WTC11 (cell line): ENCODE results near the gene BCAS3. TPM values are rescaled to one million over a fixed set of nuclear protein-coding genes. Genes with fewer than 3 reads are reported as not detected.
"Not testable (repeated sequence)": the region's sequence is repeated elsewhere in the genome, so short reads cannot be mapped to it uniquely, and the experiment has no call there.

Experiments used
- ATAC-seq: fragments of 200-7000 bp; cut with Tn5 transposase; 2 replicates; pipeline ENCODE4 v1.10.0; 2021; ENCODE audit warnings: mild to moderate bottlenecking, moderate library complexity
- CTCF ChIA-PET: fragments of 300-600 bp; sonication (Branson Sonifier 250); formaldehyde crosslinking; loops from one replicate; lab custom pipeline; 2021; ENCODE audit warnings: antibody characterized with exemption; lab: Charles Lee
- POLR2A ChIA-PET: fragments of 350-600 bp; sonication (Branson Sonifier 250); formaldehyde crosslinking; loops from one replicate; lab custom pipeline; 2021; ENCODE audit warnings: antibody characterized with exemption; lab: Charles Lee
- DNase-seq: peaks from one replicate; pipeline ENCODE4 v3.0.0; 2021; ENCODE audit warnings: low spot score
- H3K27ac Mint-ChIP-seq: 2 replicates; pipeline ENCODE4 v1.8.0; 2021; ENCODE audit warnings: mixed read lengths
- H3K27me3 Mint-ChIP-seq: 2 replicates; pipeline ENCODE4 v1.8.0; 2021; ENCODE audit warnings: low read depth, mild to moderate bottlenecking, moderate library complexity, mixed read lengths
- H3K36me3 Mint-ChIP-seq: 2 replicates; pipeline ENCODE4 v1.8.0; 2021; ENCODE audit warnings: mixed read lengths
- H3K4me1 Mint-ChIP-seq: 2 replicates; pipeline ENCODE4 v1.8.0; 2022; ENCODE audit warnings: mixed read lengths
- H3K4me3 Mint-ChIP-seq: 2 replicates; pipeline ENCODE4 v1.8.0; 2021; ENCODE audit warnings: mild to moderate bottlenecking, moderate library complexity, mixed read lengths
- H3K9me3 Mint-ChIP-seq: 2 replicates; pipeline ENCODE4 v1.8.0; 2021; ENCODE audit warnings: mixed read lengths
- ELF4 ChIP-seq: sonication (generic); formaldehyde crosslinking; IDR thresholded peaks from 2 replicates; pipeline ENCODE4 v1.8.1; 2022; ENCODE audit warnings: low read depth, mild to moderate bottlenecking, moderate library complexity, missing genetic modification reagents
- GRHL2 ChIP-seq: fragments of 250-450 bp; sonication (Bioruptor Pico); IDR thresholded peaks from 2 replicates; pipeline ENCODE4 v1.8.0; 2022; ENCODE audit warnings: mild to moderate bottlenecking, moderate library complexity; ENCODE audit not compliant: insufficient replicate concordance, severe bottlenecking
- GTF2I ChIP-seq: fragments of 250-450 bp; sonication (Bioruptor Pico); conservative IDR thresholded peaks from 2 replicates; pipeline ENCODE4 v1.4.0; 2021; ENCODE audit warnings: mild to moderate bottlenecking
- NR1H2 ChIP-seq: sonication (generic); formaldehyde crosslinking; IDR thresholded peaks from 2 replicates; pipeline ENCODE4 v1.9.0; 2021; ENCODE audit warnings: mild to moderate bottlenecking, moderate library complexity, missing genetic modification reagents
- PRRX2 ChIP-seq: fragments of 250-450 bp; sonication (Bioruptor Pico); IDR thresholded peaks from 2 replicates; pipeline ENCODE4 v1.8.0; 2021; ENCODE audit warnings: mild to moderate bottlenecking
- ZMAT4 ChIP-seq: fragments of 250-450 bp; sonication (Bioruptor Pico); IDR thresholded peaks from 2 replicates; pipeline ENCODE4 v1.9.0; 2021; ENCODE audit warnings: mild to moderate bottlenecking
- ZNF138 ChIP-seq: sonication (generic); formaldehyde crosslinking; conservative IDR thresholded peaks from 2 replicates; pipeline ENCODE4 v1.8.1; 2022; ENCODE audit warnings: mild to moderate bottlenecking, moderate library complexity, missing genetic modification reagents
- ZNF317 ChIP-seq: sonication (generic); formaldehyde crosslinking; IDR thresholded peaks from 2 replicates; pipeline ENCODE4 v1.8.1; 2023; ENCODE audit warnings: low read depth, mild to moderate bottlenecking, moderate library complexity, missing genetic modification reagents, borderline replicate concordance
- ZNF423 ChIP-seq: fragments of 250-450 bp; sonication (Bioruptor Pico); IDR thresholded peaks from 2 replicates; pipeline ENCODE4 v2.1.2; 2022; ENCODE audit warnings: mild to moderate bottlenecking, moderate library complexity
- total RNA-seq: library from RNA; stranded (reverse); gene quantifications from 3 replicates; pipeline ENCODE4 v1.2.3, GENCODE V29; 2021
- TF ChIP-seq, protein P1 (sequence below): sonication (generic); formaldehyde crosslinking; IDR thresholded peaks from 2 replicates; pipeline ENCODE4 v1.8.1; 2023; ENCODE audit warnings: mild to moderate bottlenecking, missing genetic modification reagents
- TF ChIP-seq, protein P2 (sequence below): sonication (generic); formaldehyde crosslinking; IDR thresholded peaks from 2 replicates; pipeline ENCODE4 v1.8.0; 2023; ENCODE audit warnings: missing genetic modification reagents, mild to moderate bottlenecking, borderline replicate concordance
- TF ChIP-seq, protein P3 (sequence below): fragments of 250-450 bp; sonication (Bioruptor Pico); conservative IDR thresholded peaks from 2 replicates; pipeline ENCODE4 v1.9.0; 2021; ENCODE audit warnings: mild to moderate bottlenecking
- TF ChIP-seq, protein P4 (sequence below): sonication (generic); formaldehyde crosslinking; IDR thresholded peaks from 2 replicates; pipeline ENCODE4 v1.8.1; 2022; ENCODE audit warnings: mild to moderate bottlenecking, moderate library complexity, missing genetic modification reagents
- TF ChIP-seq, protein P5 (sequence below): sonication (generic); formaldehyde crosslinking; IDR thresholded peaks from 2 replicates; pipeline ENCODE4 v1.8.1; 2023; ENCODE audit warnings: mild to moderate bottlenecking, missing genetic modification reagents
- TF ChIP-seq, protein P6 (sequence below): fragments of 250-450 bp; sonication (Bioruptor Pico); IDR thresholded peaks from 2 replicates; pipeline ENCODE4 v1.9.0; 2021; ENCODE audit warnings: mild to moderate bottlenecking

The BCAS3 gene
- total RNA-seq, 1 experiment from 2014 or later = 15.5 TPM

DNA sequence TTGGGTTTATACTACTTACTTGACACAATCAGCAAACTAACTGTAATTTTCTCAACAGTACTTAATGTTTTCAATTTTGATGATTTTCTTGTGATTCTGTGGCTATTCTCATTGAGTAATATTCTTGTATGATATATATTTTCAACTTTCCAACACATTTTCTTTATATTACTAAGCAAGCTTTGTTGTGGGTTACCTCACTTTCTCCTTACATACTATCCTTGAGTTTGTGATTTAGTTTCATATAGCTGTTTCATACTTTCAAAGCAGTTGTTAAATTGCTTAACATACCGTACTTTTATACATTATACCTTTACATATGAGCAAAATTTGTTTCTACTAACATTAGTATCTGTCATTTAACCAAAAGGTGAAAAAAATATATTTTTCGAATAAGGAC lies 197.1 kb downstream of the BCAS3 start:
- H3K27ac Mint-ChIP-seq = no peak overlapping the region
- no peaks in the 10 kb centered on the region for H3K27me3 Mint-ChIP-seq
- ATAC-seq = no peak
- no peak for TF ChIP-seq ZMAT4
- TF ChIP-seq, protein P1, sequence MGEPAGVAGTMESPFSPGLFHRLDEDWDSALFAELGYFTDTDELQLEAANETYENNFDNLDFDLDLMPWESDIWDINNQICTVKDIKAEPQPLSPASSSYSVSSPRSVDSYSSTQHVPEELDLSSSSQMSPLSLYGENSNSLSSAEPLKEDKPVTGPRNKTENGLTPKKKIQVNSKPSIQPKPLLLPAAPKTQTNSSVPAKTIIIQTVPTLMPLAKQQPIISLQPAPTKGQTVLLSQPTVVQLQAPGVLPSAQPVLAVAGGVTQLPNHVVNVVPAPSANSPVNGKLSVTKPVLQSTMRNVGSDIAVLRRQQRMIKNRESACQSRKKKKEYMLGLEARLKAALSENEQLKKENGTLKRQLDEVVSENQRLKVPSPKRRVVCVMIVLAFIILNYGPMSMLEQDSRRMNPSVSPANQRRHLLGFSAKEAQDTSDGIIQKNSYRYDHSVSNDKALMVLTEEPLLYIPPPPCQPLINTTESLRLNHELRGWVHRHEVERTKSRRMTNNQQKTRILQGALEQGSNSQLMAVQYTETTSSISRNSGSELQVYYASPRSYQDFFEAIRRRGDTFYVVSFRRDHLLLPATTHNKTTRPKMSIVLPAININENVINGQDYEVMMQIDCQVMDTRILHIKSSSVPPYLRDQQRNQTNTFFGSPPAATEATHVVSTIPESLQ = no peak
- TF ChIP-seq, protein P2, sequence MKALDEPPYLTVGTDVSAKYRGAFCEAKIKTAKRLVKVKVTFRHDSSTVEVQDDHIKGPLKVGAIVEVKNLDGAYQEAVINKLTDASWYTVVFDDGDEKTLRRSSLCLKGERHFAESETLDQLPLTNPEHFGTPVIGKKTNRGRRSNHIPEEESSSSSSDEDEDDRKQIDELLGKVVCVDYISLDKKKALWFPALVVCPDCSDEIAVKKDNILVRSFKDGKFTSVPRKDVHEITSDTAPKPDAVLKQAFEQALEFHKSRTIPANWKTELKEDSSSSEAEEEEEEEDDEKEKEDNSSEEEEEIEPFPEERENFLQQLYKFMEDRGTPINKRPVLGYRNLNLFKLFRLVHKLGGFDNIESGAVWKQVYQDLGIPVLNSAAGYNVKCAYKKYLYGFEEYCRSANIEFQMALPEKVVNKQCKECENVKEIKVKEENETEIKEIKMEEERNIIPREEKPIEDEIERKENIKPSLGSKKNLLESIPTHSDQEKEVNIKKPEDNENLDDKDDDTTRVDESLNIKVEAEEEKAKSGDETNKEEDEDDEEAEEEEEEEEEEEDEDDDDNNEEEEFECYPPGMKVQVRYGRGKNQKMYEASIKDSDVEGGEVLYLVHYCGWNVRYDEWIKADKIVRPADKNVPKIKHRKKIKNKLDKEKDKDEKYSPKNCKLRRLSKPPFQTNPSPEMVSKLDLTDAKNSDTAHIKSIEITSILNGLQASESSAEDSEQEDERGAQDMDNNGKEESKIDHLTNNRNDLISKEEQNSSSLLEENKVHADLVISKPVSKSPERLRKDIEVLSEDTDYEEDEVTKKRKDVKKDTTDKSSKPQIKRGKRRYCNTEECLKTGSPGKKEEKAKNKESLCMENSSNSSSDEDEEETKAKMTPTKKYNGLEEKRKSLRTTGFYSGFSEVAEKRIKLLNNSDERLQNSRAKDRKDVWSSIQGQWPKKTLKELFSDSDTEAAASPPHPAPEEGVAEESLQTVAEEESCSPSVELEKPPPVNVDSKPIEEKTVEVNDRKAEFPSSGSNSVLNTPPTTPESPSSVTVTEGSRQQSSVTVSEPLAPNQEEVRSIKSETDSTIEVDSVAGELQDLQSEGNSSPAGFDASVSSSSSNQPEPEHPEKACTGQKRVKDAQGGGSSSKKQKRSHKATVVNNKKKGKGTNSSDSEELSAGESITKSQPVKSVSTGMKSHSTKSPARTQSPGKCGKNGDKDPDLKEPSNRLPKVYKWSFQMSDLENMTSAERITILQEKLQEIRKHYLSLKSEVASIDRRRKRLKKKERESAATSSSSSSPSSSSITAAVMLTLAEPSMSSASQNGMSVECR (CRISPR knock-in tag) = no peak
- TF ChIP-seq GRHL2 (CRISPR knock-in tag) = no peak
- no peak for TF ChIP-seq ZNF317
- TF ChIP-seq, all 79 proteins: peak for 0
- H3K4me1 Mint-ChIP-seq = no peaks in the 10 kb centered on the region
- no peak overlapping the region for H3K4me3 Mint-ChIP-seq
- no peak for DNase-seq
- ChIA-PET POLR2A (no interaction called here), CTCF (no interaction called here)
- H3K9me3 Mint-ChIP-seq = no peaks in the 10 kb centered on the region
- H3K36me3 Mint-ChIP-seq = no peaks in the 10 kb centered on the region

DNA sequence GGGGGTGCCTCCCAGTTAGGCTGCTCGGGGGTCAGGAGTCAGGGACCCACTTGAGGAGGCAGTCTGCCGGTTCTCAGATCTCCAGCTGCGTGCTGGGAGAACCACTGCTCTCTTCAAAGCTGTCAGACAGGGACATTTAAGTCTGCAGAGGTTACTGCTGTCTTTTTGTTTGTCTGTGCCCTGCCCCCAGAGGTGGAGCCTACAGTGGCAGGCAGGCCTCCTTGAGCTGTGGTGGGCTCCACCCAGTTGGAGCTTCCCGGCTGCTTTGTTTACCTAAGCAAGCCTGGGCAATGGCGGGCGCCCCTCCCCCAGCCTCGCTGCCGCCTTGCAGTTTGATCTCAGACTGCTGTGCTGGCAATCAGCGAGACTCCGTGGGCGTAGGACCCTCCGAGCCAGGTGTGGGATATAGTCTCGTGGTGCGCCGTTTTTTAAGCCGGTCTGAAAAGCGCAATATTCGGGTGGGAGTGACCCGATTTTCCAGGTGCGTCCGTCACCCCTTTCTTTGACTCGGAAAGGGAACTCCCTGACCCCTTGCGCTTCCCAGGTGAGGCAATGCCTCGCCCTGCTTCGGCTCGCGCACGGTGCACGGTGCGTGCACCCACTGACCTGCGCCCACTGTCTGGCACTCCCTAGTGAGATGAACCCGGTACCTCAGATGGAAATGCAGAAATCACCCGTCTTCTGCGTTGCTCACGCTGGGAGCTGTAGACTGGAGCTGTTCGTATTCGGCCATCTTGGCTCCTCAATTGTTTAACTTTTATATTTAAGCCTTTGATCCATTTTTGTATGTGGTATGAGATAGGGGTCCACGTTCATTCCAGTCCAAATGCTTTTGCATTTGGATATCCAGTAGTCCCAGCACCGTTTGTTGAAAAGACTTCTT lies 209.3 kb downstream of the BCAS3 start:
- ATAC-seq, POLR2A ChIA-PET: not testable (repeated sequence)

DNA sequence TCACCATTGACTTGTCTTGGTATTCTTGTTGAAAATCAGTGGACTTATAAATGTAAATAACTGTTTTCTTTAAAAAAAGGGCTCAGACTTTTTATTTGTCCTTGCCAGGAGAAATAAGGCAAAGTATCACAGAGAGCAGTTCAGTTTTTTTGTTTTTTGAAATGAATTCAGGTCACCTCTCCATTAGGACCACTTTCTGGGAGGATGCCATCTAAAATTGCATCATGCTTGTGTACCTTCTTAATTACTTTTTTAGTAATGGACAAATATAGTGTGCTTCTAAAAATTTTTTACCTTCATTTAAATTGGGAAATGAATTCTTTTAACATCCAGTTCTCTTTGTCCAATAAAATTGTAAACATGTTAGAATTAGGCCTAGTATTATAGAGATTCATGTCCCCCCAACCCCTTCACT lies 210.0 kb downstream of the BCAS3 start:
- TF ChIP-seq PRRX2 (CRISPR knock-in tag) (no peak), ELF4 (no peak), GTF2I (no peak), ZNF138 (no peak), ZNF423 (CRISPR knock-in tag) (no peak), ZMAT4 (no peak), NR1H2 (CRISPR knock-in tag) (no peak)
- TF ChIP-seq, protein P3, sequence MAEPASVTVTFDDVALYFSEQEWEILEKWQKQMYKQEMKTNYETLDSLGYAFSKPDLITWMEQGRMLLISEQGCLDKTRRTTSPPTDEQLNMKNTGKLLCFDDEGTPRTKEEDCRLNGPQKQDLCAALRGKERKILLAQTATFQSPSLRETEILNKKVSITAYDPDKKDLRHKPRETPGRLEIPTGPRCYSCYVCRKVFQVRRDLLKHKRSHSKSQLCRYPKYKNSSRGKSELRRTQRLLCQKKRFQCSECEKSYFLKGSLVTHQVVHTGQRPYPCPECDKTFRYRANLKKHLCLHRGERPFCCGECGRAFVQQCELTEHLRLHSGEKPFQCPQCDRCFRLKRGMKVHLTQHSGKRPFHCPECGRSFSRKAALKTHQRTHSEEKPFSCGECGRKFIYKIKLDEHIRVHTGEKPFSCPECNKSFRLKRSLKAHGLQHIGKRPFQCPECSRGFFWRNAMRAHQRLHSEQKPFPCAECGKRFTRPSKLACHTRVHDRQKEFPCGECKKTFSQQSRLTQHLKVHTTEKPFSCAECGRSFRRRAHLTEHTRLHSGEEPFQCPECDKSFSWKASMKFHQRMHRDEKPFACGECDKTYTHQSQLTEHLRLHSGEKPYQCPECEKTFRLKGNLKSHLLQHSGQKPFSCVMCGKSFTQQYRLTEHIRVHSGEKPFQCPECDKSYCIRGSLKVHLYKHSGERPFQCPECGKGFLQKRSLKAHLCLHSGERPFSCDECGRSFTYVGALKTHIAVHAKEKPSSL (CRISPR knock-in tag) = no peak
- TF ChIP-seq, protein P4, sequence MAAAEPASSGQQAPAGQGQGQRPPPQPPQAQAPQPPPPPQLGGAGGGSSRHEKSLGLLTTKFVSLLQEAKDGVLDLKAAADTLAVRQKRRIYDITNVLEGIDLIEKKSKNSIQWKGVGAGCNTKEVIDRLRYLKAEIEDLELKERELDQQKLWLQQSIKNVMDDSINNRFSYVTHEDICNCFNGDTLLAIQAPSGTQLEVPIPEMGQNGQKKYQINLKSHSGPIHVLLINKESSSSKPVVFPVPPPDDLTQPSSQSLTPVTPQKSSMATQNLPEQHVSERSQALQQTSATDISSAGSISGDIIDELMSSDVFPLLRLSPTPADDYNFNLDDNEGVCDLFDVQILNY = no peak
- TF ChIP-seq, protein P5, sequence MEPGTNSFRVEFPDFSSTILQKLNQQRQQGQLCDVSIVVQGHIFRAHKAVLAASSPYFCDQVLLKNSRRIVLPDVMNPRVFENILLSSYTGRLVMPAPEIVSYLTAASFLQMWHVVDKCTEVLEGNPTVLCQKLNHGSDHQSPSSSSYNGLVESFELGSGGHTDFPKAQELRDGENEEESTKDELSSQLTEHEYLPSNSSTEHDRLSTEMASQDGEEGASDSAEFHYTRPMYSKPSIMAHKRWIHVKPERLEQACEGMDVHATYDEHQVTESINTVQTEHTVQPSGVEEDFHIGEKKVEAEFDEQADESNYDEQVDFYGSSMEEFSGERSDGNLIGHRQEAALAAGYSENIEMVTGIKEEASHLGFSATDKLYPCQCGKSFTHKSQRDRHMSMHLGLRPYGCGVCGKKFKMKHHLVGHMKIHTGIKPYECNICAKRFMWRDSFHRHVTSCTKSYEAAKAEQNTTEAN (CRISPR knock-in tag) = no peak
- TF ChIP-seq, protein P6, sequence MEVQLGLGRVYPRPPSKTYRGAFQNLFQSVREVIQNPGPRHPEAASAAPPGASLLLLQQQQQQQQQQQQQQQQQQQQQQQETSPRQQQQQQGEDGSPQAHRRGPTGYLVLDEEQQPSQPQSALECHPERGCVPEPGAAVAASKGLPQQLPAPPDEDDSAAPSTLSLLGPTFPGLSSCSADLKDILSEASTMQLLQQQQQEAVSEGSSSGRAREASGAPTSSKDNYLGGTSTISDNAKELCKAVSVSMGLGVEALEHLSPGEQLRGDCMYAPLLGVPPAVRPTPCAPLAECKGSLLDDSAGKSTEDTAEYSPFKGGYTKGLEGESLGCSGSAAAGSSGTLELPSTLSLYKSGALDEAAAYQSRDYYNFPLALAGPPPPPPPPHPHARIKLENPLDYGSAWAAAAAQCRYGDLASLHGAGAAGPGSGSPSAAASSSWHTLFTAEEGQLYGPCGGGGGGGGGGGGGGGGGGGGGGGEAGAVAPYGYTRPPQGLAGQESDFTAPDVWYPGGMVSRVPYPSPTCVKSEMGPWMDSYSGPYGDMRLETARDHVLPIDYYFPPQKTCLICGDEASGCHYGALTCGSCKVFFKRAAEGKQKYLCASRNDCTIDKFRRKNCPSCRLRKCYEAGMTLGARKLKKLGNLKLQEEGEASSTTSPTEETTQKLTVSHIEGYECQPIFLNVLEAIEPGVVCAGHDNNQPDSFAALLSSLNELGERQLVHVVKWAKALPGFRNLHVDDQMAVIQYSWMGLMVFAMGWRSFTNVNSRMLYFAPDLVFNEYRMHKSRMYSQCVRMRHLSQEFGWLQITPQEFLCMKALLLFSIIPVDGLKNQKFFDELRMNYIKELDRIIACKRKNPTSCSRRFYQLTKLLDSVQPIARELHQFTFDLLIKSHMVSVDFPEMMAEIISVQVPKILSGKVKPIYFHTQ (CRISPR knock-in tag) = no peak
- TF ChIP-seq, all 79 proteins: peak for 0
- Mint-ChIP-seq H3K9me3 (no peaks in the 10 kb centered on the region), H3K27ac (peak overlapping the region; percentile 97), H3K27me3 (no peaks in the 10 kb centered on the region), H3K36me3 (no peaks in the 10 kb centered on the region), H3K4me1 (peaks cover 18% of the 10 kb centered on the region), H3K4me3 (peak overlapping the region; percentile 91)
- ATAC-seq (no peak), DNase-seq (no peak)
- ChIA-PET CTCF (no interaction called here), POLR2A (no interaction called here)

More for the DNA sequence above, 209.3 kb downstream of the BCAS3 start:
- H3K27me3 Mint-ChIP-seq, CTCF ChIA-PET, H3K9me3 Mint-ChIP-seq, DNase-seq, H3K36me3 Mint-ChIP-seq: not testable (repeated sequence)
- H3K27ac Mint-ChIP-seq = peak overlapping the region; percentile 97
- peaks cover 18% of the 10 kb centered on the region for H3K4me1 Mint-ChIP-seq
- peak overlapping the region; percentile 91 for H3K4me3 Mint-ChIP-seq
